ENCODE measurements around the gene BMP10. TPM values are rescaled to one million over a fixed set of nuclear protein-coding genes. Genes with fewer than 3 reads are reported as not detected.

BMP10 gene
- total and polyA plus RNA-seq, 2 donors (not counting 1 experiment from before 2014, with no cell fraction given) = not detected

DNA sequence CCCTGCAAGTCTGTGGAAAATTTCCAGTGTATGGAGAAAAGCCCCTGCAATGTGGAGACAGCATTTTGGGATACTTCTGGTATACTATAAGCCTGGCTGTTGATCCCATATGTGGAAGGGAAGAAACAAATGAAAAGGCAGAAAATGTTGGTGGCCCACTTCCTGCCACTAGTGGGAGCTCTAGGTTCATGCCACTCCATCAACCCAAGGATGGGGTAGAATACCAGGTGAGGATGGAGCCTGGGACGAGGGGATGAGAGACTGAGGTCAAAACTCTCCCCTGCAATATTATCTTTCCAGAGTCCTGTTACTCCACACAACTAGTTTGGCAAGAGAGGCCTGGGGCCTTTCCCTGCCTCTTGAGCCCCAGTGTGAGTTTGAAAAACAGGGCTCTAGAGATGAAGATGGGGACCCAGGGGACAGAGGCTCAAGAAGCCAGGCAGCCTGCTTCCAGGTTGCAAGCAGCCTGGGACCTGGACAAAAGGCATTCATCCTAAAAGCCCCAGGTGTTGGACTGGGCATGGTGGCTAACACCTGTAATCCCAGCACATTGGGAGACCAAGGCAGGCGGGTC, 31.9 kb downstream of the BMP10 start:
- Histone ChIP-seq H3K27ac (ENCODE audit: insufficient read depth, low read length) (no peak overlapping the region), H3K27me3 (ENCODE audit: control insufficient read depth, insufficient read depth, low read length) (no peaks in the 10 kb centered on the region), H3K9me3 (ENCODE audit: control insufficient read depth, insufficient read depth, low read depth, low read length) (no peaks in the 10 kb centered on the region), H3K9ac (ENCODE audit: insufficient read depth, low read length) (no peak overlapping the region), H2AFZ (ENCODE audit: low read length) (no peak overlapping the region), H4K20me1 (ENCODE audit: control insufficient read depth, extremely low read depth, insufficient read depth, low read length) (no peaks in the 10 kb centered on the region), H3K4me3 (replicated peaks in 1 of 4; ENCODE audit: control extremely low read depth in 1 of 4, insufficient read depth in 1 of 4, low read depth in 3 of 4, low read length in 4 of 4) (no peak overlapping the region), H3K36me3 (ENCODE audit: control insufficient read depth, insufficient read depth, low read length) (no peaks in the 10 kb centered on the region), H3K4me2 (ENCODE audit: extremely low read depth, insufficient read depth, low read length) (no peak overlapping the region), H3K79me2 (ENCODE audit: control insufficient read depth, insufficient read depth, low read length) (no peaks in the 10 kb centered on the region), H3K4me1 (ENCODE audit: control insufficient read depth, extremely low read depth, insufficient read depth, low read length) (no peaks in the 10 kb centered on the region)
- DNase-seq (ENCODE audit: low read depth in 2 of 2) = no peak
- TF ChIP-seq, protein P1, sequence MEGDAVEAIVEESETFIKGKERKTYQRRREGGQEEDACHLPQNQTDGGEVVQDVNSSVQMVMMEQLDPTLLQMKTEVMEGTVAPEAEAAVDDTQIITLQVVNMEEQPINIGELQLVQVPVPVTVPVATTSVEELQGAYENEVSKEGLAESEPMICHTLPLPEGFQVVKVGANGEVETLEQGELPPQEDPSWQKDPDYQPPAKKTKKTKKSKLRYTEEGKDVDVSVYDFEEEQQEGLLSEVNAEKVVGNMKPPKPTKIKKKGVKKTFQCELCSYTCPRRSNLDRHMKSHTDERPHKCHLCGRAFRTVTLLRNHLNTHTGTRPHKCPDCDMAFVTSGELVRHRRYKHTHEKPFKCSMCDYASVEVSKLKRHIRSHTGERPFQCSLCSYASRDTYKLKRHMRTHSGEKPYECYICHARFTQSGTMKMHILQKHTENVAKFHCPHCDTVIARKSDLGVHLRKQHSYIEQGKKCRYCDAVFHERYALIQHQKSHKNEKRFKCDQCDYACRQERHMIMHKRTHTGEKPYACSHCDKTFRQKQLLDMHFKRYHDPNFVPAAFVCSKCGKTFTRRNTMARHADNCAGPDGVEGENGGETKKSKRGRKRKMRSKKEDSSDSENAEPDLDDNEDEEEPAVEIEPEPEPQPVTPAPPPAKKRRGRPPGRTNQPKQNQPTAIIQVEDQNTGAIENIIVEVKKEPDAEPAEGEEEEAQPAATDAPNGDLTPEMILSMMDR (conservative IDR thresholded peaks at IDR 0.05 in 1 of 2, IDR thresholded peaks at IDR 0.05 in 1 of 2; ENCODE audit: low read depth in 1 of 2, low read length in 2 of 2) = peak; percentile 46 to 55
- TF ChIP-seq EZH2 (IDR thresholded peaks at IDR 0.05; ENCODE audit: low read length, missing control alignments) = no peak

GRCh38 chr2:68838641-68839040, 32.6 kb downstream of the BMP10 start:
- no peak overlapping the region for H3K27ac ChIP-seq (ENCODE audit: insufficient read depth, low read length)
- no peaks in the 10 kb centered on the region for H3K79me2 ChIP-seq (ENCODE audit: control insufficient read depth, insufficient read depth, low read length)
- no peaks in the 10 kb centered on the region for H3K36me3 ChIP-seq (ENCODE audit: control insufficient read depth, insufficient read depth, low read length)
- no peak overlapping the region for H3K9ac ChIP-seq (ENCODE audit: insufficient read depth, low read length)
- no peaks in the 10 kb centered on the region for H3K9me3 ChIP-seq (ENCODE audit: control insufficient read depth, insufficient read depth, low read depth, low read length)
- TF ChIP-seq, protein P1 (conservative IDR thresholded peaks at IDR 0.05 in 1 of 2, IDR thresholded peaks at IDR 0.05 in 1 of 2; ENCODE audit: low read depth in 1 of 2, low read length in 2 of 2) = no peak
- TF ChIP-seq EZH2 (IDR thresholded peaks at IDR 0.05; ENCODE audit: low read length, missing control alignments) = no peak
- H2AFZ ChIP-seq (ENCODE audit: low read length) = no peak overlapping the region
- no peak overlapping the region for H3K4me3 ChIP-seq (replicated peaks in 1 of 4; ENCODE audit: control extremely low read depth in 1 of 4, insufficient read depth in 1 of 4, low read depth in 3 of 4, low read length in 4 of 4)
- DNase-seq (ENCODE audit: low read depth in 2 of 2) = no peak
- H3K4me1 ChIP-seq (ENCODE audit: control insufficient read depth, extremely low read depth, insufficient read depth, low read length) = no peaks in the 10 kb centered on the region
- H3K4me2 ChIP-seq (ENCODE audit: extremely low read depth, insufficient read depth, low read length) = no peak overlapping the region
- H3K27me3 ChIP-seq (ENCODE audit: control insufficient read depth, insufficient read depth, low read length) = no peaks in the 10 kb centered on the region
- no peaks in the 10 kb centered on the region for H4K20me1 ChIP-seq (ENCODE audit: control insufficient read depth, extremely low read depth, insufficient read depth, low read length)

DNA sequence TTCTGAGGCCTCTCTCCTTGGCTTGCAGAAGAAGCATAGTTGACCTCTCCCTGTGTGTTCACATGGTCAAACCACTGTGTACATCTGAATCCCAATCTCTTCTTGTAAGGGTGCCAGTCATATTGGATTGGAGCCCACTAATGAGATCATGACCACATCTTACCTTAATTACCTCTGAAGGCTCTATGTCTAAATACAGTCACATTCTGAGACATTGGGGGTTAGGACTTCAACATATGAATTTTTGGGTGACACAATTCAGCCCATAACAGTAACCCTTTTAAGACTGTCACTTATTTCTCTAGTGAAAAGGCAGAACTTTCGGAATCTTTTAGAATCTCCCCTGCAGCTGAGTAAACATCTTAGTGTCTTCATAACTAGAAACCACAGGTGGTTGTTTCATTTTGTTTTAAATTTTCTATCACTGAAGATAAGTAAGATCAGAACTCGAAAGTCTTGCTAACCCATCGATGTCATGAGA, 33.3 kb downstream of the BMP10 start:
- Histone ChIP-seq H3K27me3 (ENCODE audit: control insufficient read depth, insufficient read depth, low read length) (no peaks in the 10 kb centered on the region), H3K9me3 (ENCODE audit: control insufficient read depth, insufficient read depth, low read depth, low read length) (no peaks in the 10 kb centered on the region), H3K36me3 (ENCODE audit: control insufficient read depth, insufficient read depth, low read length) (no peaks in the 10 kb centered on the region), H3K9ac (ENCODE audit: insufficient read depth, low read length) (no peak overlapping the region), H3K79me2 (ENCODE audit: control insufficient read depth, insufficient read depth, low read length) (no peaks in the 10 kb centered on the region), H3K4me1 (ENCODE audit: control insufficient read depth, extremely low read depth, insufficient read depth, low read length) (no peaks in the 10 kb centered on the region), H3K4me2 (ENCODE audit: extremely low read depth, insufficient read depth, low read length) (no peak overlapping the region), H3K27ac (ENCODE audit: insufficient read depth, low read length) (no peak overlapping the region), H3K4me3 (replicated peaks in 1 of 4; ENCODE audit: control extremely low read depth in 1 of 4, insufficient read depth in 1 of 4, low read depth in 3 of 4, low read length in 4 of 4) (no peak overlapping the region), H4K20me1 (ENCODE audit: control insufficient read depth, extremely low read depth, insufficient read depth, low read length) (no peaks in the 10 kb centered on the region), H2AFZ (ENCODE audit: low read length) (no peak overlapping the region)
- DNase-seq (ENCODE audit: low read depth in 2 of 2) = peak; percentile 46 to 87
- TF ChIP-seq, protein P1 (conservative IDR thresholded peaks at IDR 0.05 in 1 of 2, IDR thresholded peaks at IDR 0.05 in 1 of 2; ENCODE audit: low read depth in 1 of 2, low read length in 2 of 2) = no peak
- no peak for TF ChIP-seq EZH2 (IDR thresholded peaks at IDR 0.05; ENCODE audit: low read length, missing control alignments)
